ENCODE measurements around the gene SARM1.

The SARM1 gene

DNA sequence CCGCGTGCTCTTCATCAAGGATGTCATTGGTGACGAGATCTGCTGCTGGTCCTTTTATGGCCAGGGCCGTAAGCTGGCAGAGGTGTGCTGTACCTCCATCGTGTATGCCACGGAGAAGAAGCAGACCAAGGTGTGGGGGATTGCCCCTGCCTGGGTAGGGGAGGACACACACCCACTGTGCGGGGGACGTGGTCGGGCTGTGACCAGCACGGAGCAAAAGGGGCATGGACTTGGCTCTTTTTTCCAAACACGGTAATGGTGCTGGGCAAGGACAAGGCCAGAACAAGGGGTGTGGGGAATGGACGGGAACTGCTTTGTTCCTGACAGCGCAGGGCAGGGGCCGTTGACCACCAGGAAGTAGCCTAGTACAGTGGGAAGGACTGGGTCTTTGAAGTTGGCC lies 29.2 kb upstream of the SARM1 start:
- no peak for DNase-seq

DNA sequence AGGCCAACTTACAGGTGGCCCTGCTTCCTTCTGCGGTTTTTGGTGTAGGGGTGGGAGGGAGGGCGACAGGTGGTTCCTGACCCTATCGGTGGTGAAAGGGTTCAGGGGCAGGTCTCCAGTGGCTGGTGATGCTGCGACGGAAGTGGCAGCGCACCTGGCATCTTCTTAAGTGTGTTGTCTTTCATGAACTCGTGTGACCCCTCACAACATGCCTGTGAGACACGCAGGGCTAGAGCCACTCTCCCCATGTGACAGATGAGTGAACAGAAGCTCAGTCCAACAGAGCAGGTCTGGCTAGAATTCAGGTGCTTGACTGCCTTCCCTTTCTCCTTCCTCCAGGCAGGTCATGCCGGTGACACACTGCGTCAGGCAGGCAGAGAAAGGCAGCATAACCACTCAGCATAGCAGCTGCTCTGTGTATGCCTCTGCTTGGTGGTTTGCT lies 28.0 kb upstream of the SARM1 start:
- DNase-seq = no peak

DNA sequence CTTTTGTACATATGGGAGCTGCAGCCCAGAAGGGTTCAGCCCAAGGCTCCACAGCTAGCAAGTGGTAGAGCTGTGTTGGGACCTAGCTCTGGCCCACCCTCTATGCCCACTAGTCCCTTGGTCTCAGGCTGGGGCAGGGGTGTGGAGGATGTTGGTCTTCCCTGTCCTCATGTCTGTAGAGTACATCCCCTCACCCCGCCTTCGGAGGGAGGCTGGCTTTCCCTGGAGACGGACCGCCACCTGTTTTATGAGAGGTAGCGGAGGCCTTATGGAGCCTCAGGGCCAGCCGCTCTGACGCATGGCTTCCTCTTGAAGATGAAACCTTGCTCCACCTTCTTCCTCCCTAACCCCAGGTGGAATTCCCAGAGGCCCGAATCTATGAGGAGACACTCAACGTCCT lies 27.5 kb upstream of the SARM1 start:
- no peak for DNase-seq

DNA sequence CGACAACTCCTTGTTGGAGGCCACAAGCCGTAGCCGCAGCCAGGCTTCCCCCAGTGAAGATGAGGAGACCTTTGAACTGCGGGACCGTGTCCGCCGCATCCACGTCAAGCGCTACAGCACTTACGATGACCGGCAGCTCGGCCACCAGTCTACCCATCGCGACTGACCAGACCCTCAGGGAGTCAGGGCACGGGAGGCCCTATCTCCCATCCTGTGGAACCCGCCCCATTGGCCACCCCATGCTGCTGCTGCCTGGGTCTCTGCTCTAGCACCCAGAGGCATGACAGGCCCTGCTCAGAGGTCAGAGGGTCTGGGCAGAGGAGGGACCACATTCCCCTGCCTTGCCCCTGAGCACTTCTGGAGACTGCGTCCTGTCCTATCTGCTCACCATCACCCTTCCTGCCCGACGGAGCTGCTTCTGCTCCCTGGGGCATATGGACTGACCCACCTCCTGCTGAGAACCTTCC lies 27.0 kb upstream of the SARM1 start:
- no peak for DNase-seq

DNA sequence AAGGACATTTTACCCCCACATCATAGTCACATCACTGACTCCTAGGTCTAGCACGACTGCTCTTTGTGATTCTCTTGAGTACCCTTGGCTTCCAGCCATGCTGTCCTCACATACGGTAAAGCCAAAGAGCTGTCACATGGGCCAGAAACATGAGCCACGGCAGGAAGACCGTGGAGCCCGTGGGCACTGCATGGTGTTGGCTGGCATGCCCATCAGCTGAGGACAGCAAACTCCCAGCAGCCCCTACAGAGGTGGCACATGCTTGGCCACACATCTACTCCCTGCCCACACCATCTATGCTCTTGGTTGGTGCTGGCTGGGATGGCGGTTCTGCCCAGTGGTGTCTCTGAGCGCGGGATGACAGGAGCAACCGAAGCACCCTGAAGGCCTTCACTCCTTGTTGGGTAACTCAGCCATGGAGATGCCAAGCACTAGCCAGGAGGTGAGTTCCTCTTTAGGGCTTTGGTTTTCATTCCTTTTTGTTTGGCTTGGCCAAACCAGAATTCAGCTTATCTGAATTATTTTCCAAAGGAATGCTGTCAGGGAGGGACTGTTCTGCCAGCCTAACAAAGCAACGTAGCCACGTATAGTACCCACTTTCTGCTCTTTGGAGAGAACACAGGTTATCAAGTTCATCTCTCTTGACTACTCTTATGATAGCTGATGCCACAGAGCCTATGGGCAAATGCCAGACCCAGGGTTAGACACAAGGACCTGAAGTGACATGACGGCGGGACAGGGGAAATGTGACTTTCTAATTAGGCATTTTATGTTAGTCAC lies 25.9 kb upstream of the SARM1 start:
- no peak for DNase-seq

DNA sequence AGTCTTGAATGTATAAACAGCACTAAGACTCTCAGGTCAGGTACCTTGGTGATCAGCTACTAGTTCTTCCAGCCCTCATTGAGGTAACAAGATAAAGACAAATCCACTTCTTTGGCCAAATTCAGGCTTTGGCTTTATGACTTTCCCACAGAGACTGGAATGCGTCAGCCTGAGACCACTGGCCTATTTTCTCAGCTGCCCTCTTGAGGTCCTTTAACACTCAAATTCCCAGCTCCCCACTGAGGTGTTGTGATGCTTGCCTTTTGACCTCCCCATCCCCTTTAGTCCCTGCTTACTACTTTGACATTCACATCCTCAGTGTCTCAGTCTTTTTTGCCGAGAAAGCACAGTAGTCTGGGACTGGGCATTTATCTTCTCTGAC lies 25.3 kb upstream of the SARM1 start:
- DNase-seq = no peak

DNA sequence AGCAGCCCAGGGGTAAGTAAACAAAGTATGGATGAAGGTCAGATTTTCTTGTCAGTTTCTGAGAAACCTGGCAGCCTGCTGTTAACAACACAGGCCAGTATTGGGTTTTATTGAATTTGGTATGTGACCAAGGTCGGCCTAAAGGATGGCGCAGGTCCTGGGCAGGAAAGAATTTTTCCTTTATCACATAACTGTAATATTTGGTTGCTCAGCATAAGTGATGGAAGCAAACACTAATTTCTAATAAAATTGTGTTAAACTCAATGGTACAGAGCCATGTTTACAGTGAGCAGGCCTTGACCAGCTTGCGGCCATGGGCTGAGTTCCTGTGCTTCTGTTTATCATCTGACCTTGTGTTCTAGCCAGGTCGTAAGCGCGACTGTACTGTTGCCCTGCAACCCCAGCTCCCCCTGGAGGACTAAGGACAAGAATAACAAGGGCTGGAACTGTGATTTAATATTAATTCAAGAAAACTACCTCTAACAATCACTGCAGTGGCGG lies 24.7 kb upstream of the SARM1 start:
- no peak for DNase-seq

DNA sequence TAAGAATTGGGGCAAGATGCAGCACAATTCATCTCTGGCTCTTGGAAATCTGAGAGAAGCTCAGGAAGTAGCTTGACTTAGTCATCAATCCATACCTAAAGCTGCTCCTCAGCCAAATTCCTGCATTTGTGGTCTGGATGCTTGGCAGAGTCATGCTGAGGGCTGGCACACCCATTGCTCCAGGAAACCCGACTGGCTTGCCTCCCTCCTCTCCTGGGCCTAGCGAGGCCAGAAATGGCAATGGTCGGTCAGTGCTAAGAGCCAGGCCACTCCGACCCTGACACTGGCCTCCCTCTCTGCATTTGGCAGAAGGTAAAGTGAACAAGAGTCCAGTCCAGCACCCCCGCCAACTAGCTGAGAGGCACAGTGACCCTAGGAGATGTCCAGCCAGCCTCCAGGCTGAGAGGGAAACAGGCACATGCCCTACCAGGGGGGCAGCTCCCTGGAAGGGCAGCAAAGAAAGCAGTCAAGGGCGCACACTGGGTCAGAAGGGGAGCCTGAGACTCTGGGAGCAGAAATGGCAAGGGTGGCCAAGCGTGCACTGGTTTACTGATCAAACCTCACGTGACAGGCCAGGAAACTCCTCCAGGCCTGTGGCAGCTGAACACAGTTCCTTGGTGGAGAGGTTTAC lies 24.1 kb upstream of the SARM1 start:
- DNase-seq = no peak

DNA sequence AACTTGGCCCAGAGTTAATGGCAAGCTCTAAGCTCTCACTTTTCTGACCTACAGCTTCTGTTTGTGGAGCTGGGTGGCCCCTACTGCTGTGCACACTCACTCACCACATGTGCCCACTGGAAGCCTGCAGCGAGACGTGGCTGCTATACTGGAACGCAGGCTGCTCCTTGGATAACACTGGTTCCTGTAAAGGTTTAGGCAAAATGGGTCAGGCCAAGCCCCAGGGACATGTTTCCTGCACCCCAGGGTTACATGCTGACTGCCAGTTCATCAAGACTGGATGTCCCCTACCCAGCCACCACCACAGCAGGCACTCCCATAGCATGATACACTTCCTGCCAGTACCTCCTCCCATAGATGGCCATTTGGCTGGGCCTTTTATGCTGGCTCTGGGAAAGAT lies 22.5 kb upstream of the SARM1 start:
- DNase-seq = no peak

DNA sequence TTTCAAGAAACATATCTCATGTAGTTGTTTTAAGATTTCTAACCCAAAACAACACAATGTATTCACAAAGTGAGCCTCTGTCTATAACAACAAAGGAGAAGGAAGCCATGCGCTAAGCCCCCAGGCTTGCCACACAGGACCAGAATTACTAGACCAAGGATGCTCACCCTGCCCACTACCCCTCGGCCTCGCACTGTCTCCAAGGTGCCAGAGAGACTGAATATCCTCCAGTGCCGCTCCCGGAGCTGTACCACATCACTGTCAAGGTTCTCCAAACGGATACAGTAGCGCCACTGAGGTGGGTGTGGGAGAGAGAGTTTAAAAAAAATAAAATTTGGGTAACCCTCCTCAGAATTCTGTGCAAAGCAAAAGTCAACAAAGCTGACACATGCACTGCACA lies 21.2 kb upstream of the SARM1 start:
- no peak for DNase-seq

DNA sequence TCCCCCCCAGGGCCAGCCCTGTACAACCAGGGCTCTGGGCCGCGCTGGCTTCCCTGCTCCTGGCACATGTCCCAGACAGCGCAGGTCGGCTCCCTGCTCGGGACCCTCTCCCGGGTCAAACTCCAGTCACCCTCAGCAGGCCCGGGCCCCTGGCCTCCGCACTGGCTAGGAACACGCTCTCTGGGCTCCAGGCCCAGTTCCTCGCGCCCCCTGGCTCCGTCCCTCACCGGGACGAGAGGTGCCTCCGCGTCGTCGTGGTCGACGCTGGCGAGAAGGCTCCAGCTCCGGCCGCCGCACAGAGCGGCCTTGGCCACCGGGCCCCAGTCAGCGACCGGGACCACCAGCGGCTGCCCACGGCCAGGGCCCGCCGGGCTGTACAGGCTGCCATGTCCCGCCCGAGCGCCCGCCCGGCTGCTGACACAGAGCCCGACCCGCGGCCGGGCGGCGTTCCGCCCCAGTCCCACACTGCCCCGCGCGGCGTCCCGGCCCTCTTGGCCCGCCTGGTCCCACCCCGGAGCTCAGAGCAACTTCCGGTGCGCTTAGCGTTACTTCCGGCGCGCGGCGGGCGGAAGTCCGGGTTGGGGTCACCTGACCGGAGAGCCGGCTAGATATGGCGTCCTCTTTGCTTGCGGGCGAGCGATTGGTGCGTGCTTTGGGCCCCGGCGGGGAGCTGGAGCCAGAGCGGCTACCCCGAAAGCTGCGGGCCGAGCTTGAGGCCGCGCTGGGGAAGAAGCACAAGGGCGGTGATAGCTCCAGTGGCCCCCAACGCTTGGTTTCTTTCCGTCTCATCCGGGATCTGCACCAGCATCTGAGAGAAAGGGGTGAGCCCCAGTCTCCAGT lies 14.2 kb upstream of the SARM1 start, which contains the start of gene POLDIP2:
Gene POLDIP2, minus strand, starts transcription at position 467 of the 840 bp plus-strand sequence. Its CDS starts 79 bp downstream, at position 388.
- peak; percentile 97 for DNase-seq

DNA sequence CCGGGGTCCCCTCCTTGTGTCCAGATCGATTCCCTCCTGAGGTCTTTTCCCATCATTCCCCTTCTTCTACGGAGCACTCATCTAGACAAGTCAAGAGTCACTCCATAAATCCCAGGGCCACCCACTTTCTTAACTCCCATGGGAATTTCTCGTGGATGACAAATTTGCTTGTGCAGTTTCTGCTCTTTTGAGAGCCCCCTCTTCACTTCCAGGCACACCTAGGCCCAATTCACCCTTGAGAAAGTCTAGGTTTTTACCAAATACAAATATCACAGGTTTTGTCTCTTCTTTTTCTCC lies 13.6 kb upstream of the SARM1 start:
- no peak for DNase-seq

DNA sequence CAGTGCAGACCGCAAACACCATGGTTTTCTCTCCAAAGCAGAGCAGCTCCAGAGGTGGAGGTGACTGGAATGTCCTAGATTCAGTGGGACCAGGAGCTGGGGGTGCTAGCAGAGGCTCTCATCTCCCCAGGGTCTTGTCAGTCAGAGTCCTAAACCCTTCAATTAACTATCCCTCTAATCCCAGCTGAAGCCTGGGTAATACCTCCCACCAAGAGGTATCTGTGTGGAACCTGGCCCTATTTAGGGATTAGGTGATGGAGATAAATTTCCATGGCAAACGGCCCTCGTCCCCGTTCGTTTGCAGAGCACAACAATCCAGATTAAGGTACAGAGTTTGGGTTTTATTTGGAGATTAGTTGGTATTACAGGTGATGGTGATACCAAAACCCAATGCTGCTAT lies 8.3 kb upstream of the SARM1 start:
- no peak for DNase-seq

DNA sequence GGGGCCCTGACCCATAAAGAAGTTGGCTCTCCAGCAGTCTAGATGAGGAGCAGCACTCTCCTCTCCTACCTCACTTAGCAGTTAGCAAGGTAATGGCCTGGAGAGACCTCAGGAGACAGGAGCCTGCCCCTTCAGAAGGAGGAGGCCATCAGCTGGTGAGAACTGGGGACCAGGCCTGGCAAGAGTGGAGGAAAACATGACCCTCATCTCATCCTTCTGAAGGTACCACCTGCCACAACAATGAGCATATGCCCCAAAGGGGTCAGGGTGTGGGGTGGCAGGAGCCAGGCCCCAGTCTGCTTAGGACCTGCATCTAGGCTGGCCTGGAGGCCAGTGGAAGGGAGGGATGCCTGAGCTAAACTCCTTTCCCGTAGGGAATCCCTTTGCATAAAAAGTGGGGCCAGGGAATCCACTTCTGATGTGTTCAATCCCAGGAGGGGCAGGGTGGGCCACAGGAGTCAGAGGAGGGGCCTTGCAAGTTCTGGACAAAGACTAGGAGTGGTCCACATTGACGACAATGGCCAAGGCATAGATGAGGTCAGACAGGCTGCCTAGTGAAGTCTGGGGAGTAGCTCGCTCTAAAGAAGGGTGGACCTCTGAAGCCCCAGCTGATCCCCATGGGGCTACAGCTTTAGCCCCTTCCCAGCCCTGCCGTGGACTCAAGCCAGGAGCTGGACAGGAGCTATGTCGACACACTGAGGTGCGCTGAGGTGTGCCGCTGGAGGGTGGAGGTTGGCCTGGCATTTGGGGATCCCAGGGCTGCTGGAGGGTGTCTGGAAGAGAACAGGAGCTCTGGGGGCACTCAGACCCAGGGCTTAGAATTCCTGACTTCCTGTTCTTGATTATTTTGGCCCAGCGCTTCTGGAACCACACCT lies 7.5 kb upstream of the SARM1 start:
- DNase-seq = no peak

DNA sequence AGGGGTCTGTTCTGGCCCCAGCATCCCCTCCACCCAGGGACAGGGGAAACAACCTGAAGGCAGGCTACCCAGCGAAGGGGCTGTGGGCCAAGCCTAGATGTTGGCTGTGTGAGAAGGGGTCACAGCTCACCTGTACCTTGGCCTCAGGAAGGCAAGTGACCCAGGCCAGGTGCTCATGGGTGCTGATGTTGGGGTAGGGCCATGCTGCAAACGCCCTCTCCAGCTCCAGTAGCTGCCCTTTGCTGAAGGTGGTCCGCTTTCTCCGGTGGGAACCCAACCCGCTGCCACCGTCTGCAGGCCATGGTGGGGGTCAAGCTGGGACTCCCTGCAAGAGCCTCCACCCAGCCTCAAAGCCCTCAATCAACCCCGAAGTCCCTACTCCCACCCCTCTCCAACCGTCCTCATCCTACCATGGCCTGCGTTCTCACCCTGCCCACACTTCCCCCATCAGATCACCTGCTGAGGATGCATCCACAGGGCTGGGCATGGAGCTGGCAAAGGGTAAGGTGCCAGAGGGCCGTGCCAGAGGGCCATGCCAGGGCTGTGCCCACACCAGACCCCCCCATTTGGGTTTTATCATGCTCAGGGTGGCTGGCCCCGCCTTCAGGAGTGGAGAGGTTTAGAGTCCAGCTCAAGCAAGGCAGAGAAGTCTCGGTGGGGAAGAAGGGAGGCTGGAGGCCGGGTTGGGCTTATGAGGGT lies 6.7 kb upstream of the SARM1 start, which contains the start of gene SEBOX:
Gene SEBOX, minus strand, starts transcription at position 535 of the 699 bp plus-strand sequence. Its CDS starts 48 bp downstream, at position 487.
- DNase-seq = no peak

DNA sequence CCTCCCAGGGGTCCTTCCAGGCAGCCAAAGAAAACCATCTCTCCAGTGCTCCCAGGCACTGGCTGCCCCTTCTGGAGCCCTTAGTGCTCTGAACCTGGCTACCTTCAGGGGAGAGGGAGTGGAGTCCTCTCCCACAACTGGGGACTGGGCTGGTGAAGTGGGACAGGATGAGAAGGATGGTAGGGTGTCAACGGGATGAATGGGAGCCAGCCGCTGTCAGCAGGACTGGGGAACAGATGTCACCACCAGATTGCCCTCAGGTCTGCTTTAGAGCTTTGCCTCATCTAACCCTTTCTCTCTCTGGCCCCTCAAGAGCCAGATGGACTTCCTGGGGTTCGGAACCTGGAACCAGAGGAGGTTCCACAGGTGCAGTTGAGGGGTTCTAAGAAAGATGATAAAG lies 6.0 kb upstream of the SARM1 start:
- DNase-seq = no peak

DNA sequence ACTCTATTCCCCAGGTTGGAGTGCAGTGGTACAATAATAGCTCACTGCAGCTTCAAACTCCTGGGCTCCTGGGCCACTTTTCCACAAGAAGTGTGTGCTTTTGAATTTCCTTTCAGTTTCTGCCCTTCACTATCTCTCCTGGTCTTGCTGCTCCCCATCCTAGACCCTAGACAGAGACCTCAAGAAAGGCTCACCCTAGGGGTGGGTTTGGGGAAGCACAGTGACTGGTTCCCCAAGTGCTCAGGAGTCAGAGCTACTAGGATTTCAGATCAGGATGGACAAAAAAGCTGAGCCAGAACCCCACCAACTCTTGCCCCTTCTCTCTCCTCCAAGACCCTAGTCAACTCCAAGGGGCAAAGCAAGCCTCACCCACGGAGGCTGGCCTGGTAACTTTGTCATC lies 4.9 kb upstream of the SARM1 start:
- no peak for DNase-seq

DNA sequence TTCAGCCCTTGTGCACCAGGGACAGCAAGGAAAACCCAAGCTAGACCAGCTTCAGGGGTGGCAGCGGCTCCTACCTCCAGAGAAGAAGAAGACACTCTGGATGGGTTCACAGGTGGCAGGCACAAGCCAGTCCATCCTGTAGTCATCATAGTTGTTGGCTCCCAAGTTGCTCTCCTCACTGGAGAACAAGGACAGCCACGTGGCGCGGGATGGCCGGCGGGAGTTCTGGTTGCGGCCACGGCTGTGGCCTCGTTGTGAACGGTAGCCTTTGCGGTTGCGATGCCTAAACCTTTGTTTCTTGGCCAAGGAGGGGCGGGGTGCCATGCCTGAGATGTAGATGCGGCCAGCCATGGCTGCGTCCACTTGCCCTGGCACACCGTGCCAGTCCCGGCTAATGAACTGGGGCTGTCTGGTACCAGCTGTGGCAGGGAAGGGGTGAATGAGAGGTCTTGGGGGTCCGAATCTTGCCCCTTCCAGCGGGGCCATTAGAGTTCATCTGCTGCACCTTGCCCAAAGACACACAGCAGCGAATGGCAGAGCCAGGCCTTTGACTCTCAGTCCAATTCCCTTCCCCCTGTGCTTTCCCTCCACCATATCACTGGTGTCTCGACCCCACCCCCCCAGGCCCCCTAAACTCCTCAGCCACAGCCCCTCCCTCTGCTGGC lies 3.7 kb upstream of the SARM1 start:
- DNase-seq = no peak

DNA sequence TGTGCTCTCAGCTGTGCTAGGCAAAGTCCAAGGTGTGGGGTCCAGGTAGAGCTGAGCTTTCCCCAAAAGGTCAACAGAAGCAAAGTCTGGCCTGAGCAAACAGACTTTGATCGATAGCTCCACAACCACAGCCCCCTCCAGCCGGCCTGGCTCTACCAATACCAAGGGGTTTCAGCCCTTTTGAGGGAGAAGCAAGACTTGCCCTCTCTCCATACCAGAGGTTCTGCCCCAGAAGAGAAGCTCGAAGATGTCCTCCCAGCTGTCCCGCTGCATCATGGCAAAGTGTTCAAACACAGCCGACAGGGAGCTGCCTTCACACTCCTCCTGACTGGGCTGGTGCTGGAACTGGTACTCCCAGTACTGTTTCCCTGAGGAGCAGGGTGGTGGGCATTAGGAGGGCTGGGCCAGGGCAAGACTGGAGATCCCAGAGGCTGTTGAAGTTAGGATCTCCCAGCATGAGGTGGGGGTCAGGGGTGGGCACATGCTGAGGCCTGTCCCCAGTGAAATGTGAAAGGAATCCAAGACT lies 3.1 kb upstream of the SARM1 start:
- no peak for DNase-seq

DNA sequence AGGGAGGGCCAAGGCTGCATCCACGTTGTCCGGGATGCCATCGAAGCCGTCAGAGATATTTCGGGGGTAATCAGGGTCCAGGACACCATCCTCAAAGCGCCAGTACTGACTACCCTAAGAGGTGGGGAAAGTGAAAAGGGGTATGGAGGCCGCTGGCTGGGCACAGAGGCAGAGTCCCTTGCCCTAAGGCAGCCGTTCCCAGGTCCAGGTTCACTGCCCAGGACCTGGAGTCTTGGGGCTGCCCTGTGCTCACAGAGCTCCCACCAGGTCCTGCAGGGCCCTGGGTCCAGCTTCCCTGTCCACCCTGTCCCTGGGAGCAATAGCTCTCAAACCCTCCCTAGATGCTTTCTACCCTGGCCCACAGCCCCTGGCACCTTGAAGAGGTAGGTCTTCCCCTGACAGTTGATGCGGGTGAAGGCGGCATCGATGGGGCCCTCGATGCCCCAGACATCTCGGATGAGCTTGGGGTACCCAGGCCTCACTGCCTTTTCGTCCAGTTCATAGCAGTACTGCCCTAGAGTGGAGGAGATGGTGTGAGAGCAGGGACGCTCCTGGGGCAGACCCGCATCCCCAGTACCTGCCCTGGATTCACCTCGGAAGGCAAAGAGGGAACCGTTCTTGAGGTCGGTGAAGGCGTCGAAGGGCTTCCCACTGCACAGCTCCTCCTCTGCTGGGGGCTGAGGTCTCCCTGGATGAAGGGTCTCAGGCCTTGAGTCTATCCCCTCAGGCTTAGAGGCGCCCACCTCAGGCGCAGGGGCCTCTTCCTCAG lies 2.4 kb upstream of the SARM1 start:
- DNase-seq = no peak

Data from activated gamma-delta T cell (primary cell).